H1 (cell line): ENCODE results near the gene SAMD4A. TPM values are rescaled to one million over a fixed set of nuclear protein-coding genes. Genes with fewer than 3 reads are reported as not detected.

Source experiments
- CTCF ChIA-PET: fragments of 300-600 bp; sonication (Branson Sonifier 250); formaldehyde crosslinking; loops from one replicate; lab custom pipeline; 2021; ENCODE audit not compliant: partially characterized antibody; lab: Charles Lee
- POLR2A ChIA-PET: fragments of 300-600 bp; sonication (Branson Sonifier 250); formaldehyde crosslinking; loops from one replicate; lab custom pipeline; 2021; ENCODE audit warnings: inconsistent platforms; ENCODE audit not compliant: partially characterized antibody; lab: Charles Lee
- DNase-seq, 2 experiments: peaks; one replicate each; pipeline versions ENCODE4 v3.0.0 to v3.0.0-alpha.2; 2010 to 2022; ENCODE audit warnings: low spot score in 2 of 2, low read depth in 1 of 2, mixed read lengths in 1 of 2
- FAIRE-seq: peaks from 2 replicates; lab custom pipeline; 2011; peaks lifted over from hg19 to GRCh38; lab: Jason Lieb, UNC
- H2AFZ ChIP-seq: 2 replicates; pipeline ENCODE4 v1.8.1; 2012; ENCODE audit warnings: low read length, inconsistent platforms
- H2AK5ac ChIP-seq: 2 replicates; pipeline ENCODE4 v1.6.1; 2013; ENCODE audit warnings: low read depth, low read length
- H2BK120ac ChIP-seq: replicated peaks from 2 replicates; pipeline ENCODE3; 2013; ENCODE audit warnings: low read depth, low read length, inconsistent platforms
- H2BK12ac ChIP-seq: 2 replicates; pipeline ENCODE4 v1.6.1; 2013; ENCODE audit warnings: low read depth, low read length
- H2BK15ac ChIP-seq: 2 replicates; pipeline ENCODE4 v1.6.1; 2013; ENCODE audit warnings: low read length
- H2BK20ac ChIP-seq: 2 replicates; pipeline ENCODE4 v1.6.1; 2013; ENCODE audit warnings: low read length
- H2BK5ac ChIP-seq: 2 replicates; pipeline ENCODE4 v1.6.1; 2013; ENCODE audit warnings: low read depth, low read length
- H3K14ac ChIP-seq: 2 replicates; pipeline ENCODE4 v1.6.1; 2013; ENCODE audit warnings: inconsistent platforms; ENCODE audit not compliant: insufficient read length
- H3K18ac ChIP-seq: 2 replicates; pipeline ENCODE4 v1.6.1; 2013; ENCODE audit warnings: low read length; ENCODE audit errors: extremely low read depth
- H3K23ac ChIP-seq: 2 replicates; pipeline ENCODE4 v1.6.1; 2013; ENCODE audit warnings: inconsistent platforms; ENCODE audit not compliant: insufficient read length
- H3K23me2 ChIP-seq: 2 replicates; pipeline ENCODE4 v1.6.1; 2013; ENCODE audit warnings: low read depth, low read length
- H3K27ac ChIP-seq: 2 replicates; pipeline ENCODE4 v1.6.1; 2011; ENCODE audit warnings: low read depth, low read length, inconsistent platforms
- H3K27me3 ChIP-seq, 4 experiments: replicated peaks in 1 of 4; 1 replicate in 1 of 4; 2 replicates in 3 of 4; pipeline versions ENCODE4 v1.6.1 to v1.8.1; 2011 to 2013; ENCODE audit warnings: low read length in 3 of 4, mild to moderate bottlenecking in 3 of 4, inconsistent platforms in 2 of 4, mixed read lengths in 2 of 4, moderate library complexity in 1 of 4; ENCODE audit not compliant: control insufficient read depth in 3 of 4, insufficient read depth in 3 of 4; ENCODE audit errors: extremely low read depth in 1 of 4
- H3K36me3 ChIP-seq, 4 experiments: 2 replicates each; pipeline versions ENCODE4 v1.6.1 to v1.8.1; 2011 to 2013; ENCODE audit warnings: mild to moderate bottlenecking in 4 of 4, low read length in 3 of 4, moderate library complexity in 2 of 4, control low read depth in 1 of 4, inconsistent platforms in 1 of 4; ENCODE audit not compliant: insufficient read depth in 4 of 4, control insufficient read depth in 2 of 4
- H3K4ac ChIP-seq: replicated peaks from 2 replicates; pipeline ENCODE3; 2013; ENCODE audit warnings: low read length, low read depth, mixed read lengths, inconsistent platforms; ENCODE audit not compliant: insufficient read length
- H3K4me1 ChIP-seq, 4 experiments: replicated peaks in 1 of 4; 1 replicate in 1 of 4; 2 replicates in 3 of 4; pipeline versions ENCODE4 v1.6.1 to v1.8.1; 2011 to 2013; ENCODE audit warnings: low read length in 3 of 4, inconsistent platforms in 2 of 4, mixed read lengths in 1 of 4; ENCODE audit not compliant: insufficient read depth in 4 of 4, control insufficient read depth in 3 of 4
- H3K4me2 ChIP-seq, 2 experiments: 2 replicates each; pipeline versions ENCODE4 v1.6.1 to v1.8.1; 2011 to 2013; ENCODE audit warnings: low read depth in 2 of 2, low read length in 2 of 2, control low read depth in 1 of 2, inconsistent platforms in 1 of 2, mild to moderate bottlenecking in 1 of 2; ENCODE audit not compliant: insufficient read depth in 1 of 2
- H3K4me3 ChIP-seq, 4 experiments: fragments of 200-600, 300-600 bp in 1 of 4; sonication (generic), shearing (Covaris generic), sonication (Bioruptor Twin) in 1 of 4; 2 replicates each; pipeline versions ENCODE4 v1.5.1 to v1.8.1; 2011 to 2016; ENCODE audit warnings: low read length in 4 of 4, low read depth in 3 of 4, control low read depth in 2 of 4, inconsistent platforms in 2 of 4, mild to moderate bottlenecking in 2 of 4, mixed read lengths in 1 of 4, moderate library complexity in 1 of 4; ENCODE audit not compliant: insufficient read depth in 2 of 4; ENCODE audit errors: extremely low read depth in 1 of 4
- H3K56ac ChIP-seq: replicated peaks from 2 replicates; pipeline ENCODE3; 2013; ENCODE audit warnings: low read depth, mild to moderate bottlenecking, mixed read lengths, low read length, inconsistent platforms; ENCODE audit not compliant: insufficient read length
- H3K79me1 ChIP-seq: 2 replicates; pipeline ENCODE4 v1.6.1; 2013; ENCODE audit warnings: low read depth, low read length, control low read depth
- H3K79me2 ChIP-seq, 2 experiments: 2 replicates each; pipeline versions ENCODE4 v1.6.1 to v1.8.1; 2012 to 2013; ENCODE audit warnings: low read length in 2 of 2, mild to moderate bottlenecking in 2 of 2, inconsistent platforms in 1 of 2; ENCODE audit not compliant: insufficient read depth in 2 of 2, control insufficient read depth in 1 of 2
- H3K9ac ChIP-seq, 4 experiments: replicated peaks in 1 of 4; 1 replicate in 1 of 4; 2 replicates in 3 of 4; pipeline versions ENCODE4 v1.6.1 to v1.8.1; 2011 to 2013; ENCODE audit warnings: low read depth in 3 of 4, low read length in 3 of 4, control low read depth in 2 of 4, mild to moderate bottlenecking in 2 of 4, moderate library complexity in 2 of 4, inconsistent platforms in 1 of 4; ENCODE audit errors: extremely low read depth in 1 of 4
- H3K9me3 ChIP-seq, 2 experiments: 2 replicates each; pipeline versions ENCODE4 v1.6.1 to v1.8.1; 2012 to 2013; ENCODE audit warnings: mild to moderate bottlenecking in 2 of 2, moderate library complexity in 2 of 2, control low read depth in 1 of 2, inconsistent platforms in 1 of 2, low read depth in 1 of 2, low read length in 1 of 2, mixed read lengths in 1 of 2; ENCODE audit not compliant: insufficient read depth in 2 of 2
- H4K20me1 ChIP-seq, 2 experiments: replicated peaks in 1 of 2; 2 replicates each; pipeline versions ENCODE3 to v1.8.1; 2011 to 2013; ENCODE audit warnings: inconsistent platforms in 2 of 2, low read length in 2 of 2, mild to moderate bottlenecking in 1 of 2; ENCODE audit not compliant: insufficient read depth in 2 of 2, control insufficient read depth in 1 of 2
- H4K5ac ChIP-seq: 2 replicates; pipeline ENCODE4 v1.6.1; 2013; ENCODE audit warnings: low read length, low read depth, mixed read lengths, inconsistent platforms; ENCODE audit not compliant: insufficient read length
- H4K8ac ChIP-seq: 2 replicates; pipeline ENCODE4 v1.8.0; 2013; ENCODE audit warnings: mild to moderate bottlenecking, moderate library complexity, low read length, inconsistent platforms; ENCODE audit not compliant: insufficient read depth; ENCODE audit errors: extremely low read depth
- H4K91ac ChIP-seq: replicated peaks from 2 replicates; pipeline ENCODE3; 2013; ENCODE audit warnings: low read length, mixed read lengths, inconsistent platforms; ENCODE audit not compliant: insufficient read length
- FOSL1 ChIP-seq: IDR thresholded peaks from 2 replicates; pipeline ENCODE4 v1.6.1; 2011; ENCODE audit warnings: mild to moderate bottlenecking, low read depth, low read length, moderate library complexity; ENCODE audit not compliant: insufficient read depth
- HDAC6 ChIP-seq: IDR thresholded peaks from one replicate; pipeline ENCODE4 v1.7.1; 2012; ENCODE audit warnings: low read depth, mild to moderate bottlenecking, inconsistent platforms, low read length, moderate library complexity
- SP1 ChIP-seq: IDR thresholded peaks from 2 replicates; pipeline ENCODE4 v1.6.1; 2011; ENCODE audit warnings: low read depth, low read length
- WGBS, 2 experiments: shearing (Covaris generic) in 1 of 2; methylation state at CpG; one replicate each; pipeline versions ENCODE4 v1.1.6 to v1.1.7; 2013 to 2015; ENCODE audit warnings: low lambda C conversion rate in 2 of 2, mixed read lengths in 2 of 2, inconsistent platforms in 1 of 2, low coverage in 1 of 2, missing lambda C conversion rate in 1 of 2; ENCODE audit not compliant: insufficient replicate concordance in 2 of 2, insufficient coverage in 1 of 2, insufficient read length in 1 of 2; ENCODE audit errors: extremely low coverage in 1 of 2, missing lambda C conversion rate in 1 of 2; 5-methylcytosine and 5-hydroxymethylcytosine counted together
- polyA plus RNA-seq, 7 experiments: library from polyadenylated mRNA; depleted of rRNA in 3 of 7; stranded (reverse) in 5 of 7; unstranded in 2 of 7; fragments of >200 nt in 5 of 7; fragments of 200-250 nt in 2 of 7; gene quantifications; 1 replicate in 5 of 7; 2 replicates in 1 of 7; 4 replicates in 1 of 7; pipeline versions ENCODE4 v1.2.1 to v1.2.3, GENCODE V29; 2011 to 2013; ENCODE audit warnings: missing spikeins in 2 of 7, mixed read lengths in 2 of 7
- total RNA-seq: library from RNA; stranded (reverse); fragmentation: NEBNext Ultra II Directional; extraction: Animal tissue kit (Norgen Biotek cat#: 25700); gene quantifications from 2 replicates; pipeline ENCODE4 v1.2.1, GENCODE V29; 2021

Gene SAMD4A
- total and polyA plus RNA-seq, 2 of the 8 experiments (the other 6 are each of a cell fraction or from before 2014, with no cell fraction given) = 2.4 to 12.3 TPM

DNA sequence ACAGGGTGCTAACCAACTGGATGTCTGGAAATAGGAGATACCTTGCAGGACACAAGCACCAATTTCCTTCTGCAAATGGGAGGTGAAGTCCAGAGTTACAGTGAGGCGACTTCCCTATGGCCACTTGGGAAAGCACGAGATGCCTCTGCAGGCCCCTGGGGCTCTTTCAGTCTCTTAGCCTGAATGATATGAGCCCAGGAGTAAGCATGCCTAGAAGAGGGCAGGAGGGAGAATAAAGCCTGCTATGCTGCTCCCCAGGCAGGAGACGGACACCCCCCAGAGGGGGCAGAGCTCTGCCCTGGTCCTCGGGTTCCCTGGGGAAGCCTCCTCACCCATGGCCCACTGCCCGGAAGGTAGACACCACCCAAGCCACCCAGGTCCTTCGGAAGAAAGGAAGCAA lies 230.6 kb downstream of the SAMD4A start:
- no peak overlapping the region for H2AFZ ChIP-seq
- H3K9ac ChIP-seq = no peak overlapping the region
- H2BK15ac ChIP-seq = no peak overlapping the region
- no peak overlapping the region for H4K91ac ChIP-seq
- FAIRE-seq (no peak), DNase-seq (no peak)
- H3K18ac ChIP-seq = no peak overlapping the region
- H2BK5ac ChIP-seq = no peak overlapping the region
- H3K56ac ChIP-seq = no peak overlapping the region
- no peaks in the 10 kb centered on the region for H3K36me3 ChIP-seq
- H4K20me1 ChIP-seq = no peaks in the 10 kb centered on the region
- no peak overlapping the region for H3K27ac ChIP-seq
- no peak overlapping the region for H3K4ac ChIP-seq
- ChIA-PET POLR2A (no interaction called here), CTCF (interaction anchor here (1.6 kb wide), 1 partner anchor 43 kb away, joined by 3 read pairs; no protein-coding TSS in a partner anchor)
- H3K4me3 ChIP-seq = no peak overlapping the region
- no peak overlapping the region for H3K4me2 ChIP-seq
- H3K79me1 ChIP-seq = no peaks in the 10 kb centered on the region
- 87% methylated on average over 6 of the region's 6 CpGs; no CpG with 5 or more reads in 1 of the 2 experiments for WGBS, 2 experiments
- no peak overlapping the region for H2BK120ac ChIP-seq
- no peaks in the 10 kb centered on the region; the same call in 1 of the 2 replicates for H3K23me2 ChIP-seq
- no peak overlapping the region for H4K5ac ChIP-seq
- no peak overlapping the region for H2BK20ac ChIP-seq
- TF ChIP-seq FOSL1 (no peak), SP1 (no peak), HDAC6 (no peak)
- H3K14ac ChIP-seq = no peak overlapping the region
- H2BK12ac ChIP-seq = no peak overlapping the region
- no peaks in the 10 kb centered on the region for H3K9me3 ChIP-seq
- no peak overlapping the region for H2AK5ac ChIP-seq
- H4K8ac ChIP-seq = no peak overlapping the region
- no peaks in the 10 kb centered on the region; a peak in 1 of 7 replicates for H3K27me3 ChIP-seq
- H3K23ac ChIP-seq = no peak overlapping the region
- H3K79me2 ChIP-seq = no peaks in the 10 kb centered on the region
- no peaks in the 10 kb centered on the region for H3K4me1 ChIP-seq
